Stimulated activated CD8-positive, alpha-beta memory T cell treated with anti-CD3 and anti-CD28 coated beads, Interleukin-12 subunit alpha, Interleukin-12 subunit beta, amount 100 ng/mL, for 24 hours (primary cell): ENCODE data around the gene UBE2E1.
"Not testable (repeated sequence)": the region's sequence is repeated elsewhere in the genome, so short reads cannot be mapped to it uniquely, and the experiment has no call there.

Experiments used
- DNase-seq: peaks from one replicate; pipeline ENCODE4 v3.0.0-alpha.2; 2020; ENCODE audit errors: extremely low read depth

The UBE2E1 gene

GRCh38 chr3:23880703-23881339, 75.1 kb downstream of the UBE2E1 start:
- DNase-seq: no peak

GRCh38 chr3:23881993-23882392, 76.2 kb downstream of the UBE2E1 start:
- DNase-seq: not testable (repeated sequence)

DNA sequence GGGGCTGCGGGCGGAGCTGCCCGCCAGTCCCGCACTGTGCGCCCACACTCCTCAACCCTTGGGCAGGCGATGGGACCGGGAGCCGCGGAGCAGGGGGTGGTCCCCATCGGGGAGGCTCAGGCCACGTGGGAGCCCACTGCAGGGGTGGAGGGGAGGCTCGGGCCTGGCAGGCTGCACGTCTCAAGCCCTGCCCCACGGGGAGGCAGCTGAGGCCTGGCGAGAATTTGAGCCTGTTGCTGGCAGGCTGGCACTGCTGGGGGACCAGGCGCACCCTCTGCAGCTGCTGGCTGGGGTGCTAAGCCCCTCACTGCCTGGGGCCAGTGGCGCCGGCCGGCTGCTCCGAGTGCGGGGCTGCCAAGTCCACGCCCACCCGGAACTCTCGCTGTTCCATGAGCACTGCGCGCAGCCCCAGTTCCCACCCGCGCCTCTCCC, 76.7 kb downstream of the UBE2E1 start:
- no peak for DNase-seq

- no peak for DNase-seq
Observed at GRCh38 chr3:23884481-23884880, 78.7 kb downstream of the UBE2E1 start.

GRCh38 chr3:23885210-23885609, 79.5 kb downstream of the UBE2E1 start:
- DNase-seq: no peak

DNA sequence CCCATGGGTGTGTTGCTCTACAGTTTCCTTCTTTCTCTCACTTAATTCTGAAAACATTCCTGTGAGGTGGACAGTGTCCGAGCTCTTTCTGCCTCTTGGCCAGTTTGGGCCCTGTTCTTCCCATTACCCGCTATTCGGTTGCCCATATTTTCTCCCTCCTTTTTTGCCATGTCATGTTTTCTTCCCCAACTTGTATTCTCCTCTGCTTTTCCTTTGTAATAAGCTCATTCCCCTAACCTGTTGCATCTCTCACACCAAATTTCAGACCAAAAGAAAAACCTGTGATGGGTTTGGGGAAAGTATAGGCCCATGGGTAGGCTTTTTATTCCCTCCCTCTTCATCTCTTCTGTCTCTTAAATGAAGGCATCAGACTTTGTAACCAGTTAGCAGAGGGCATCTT, 80.6 kb downstream of the UBE2E1 start:
- no peak for DNase-seq

GRCh38 chr3:23888617-23889228, 83.0 kb downstream of the UBE2E1 start:
- no peak for DNase-seq

GRCh38 chr3:23889386-23889785, 83.6 kb downstream of the UBE2E1 start:
- DNase-seq: no peak

- no peak for DNase-seq
Observed at GRCh38 chr3:23889950-23890349, 84.2 kb downstream of the UBE2E1 start.

GRCh38 chr3:23894254-23895061, 88.7 kb downstream of the UBE2E1 start:
- DNase-seq: no peak

DNA sequence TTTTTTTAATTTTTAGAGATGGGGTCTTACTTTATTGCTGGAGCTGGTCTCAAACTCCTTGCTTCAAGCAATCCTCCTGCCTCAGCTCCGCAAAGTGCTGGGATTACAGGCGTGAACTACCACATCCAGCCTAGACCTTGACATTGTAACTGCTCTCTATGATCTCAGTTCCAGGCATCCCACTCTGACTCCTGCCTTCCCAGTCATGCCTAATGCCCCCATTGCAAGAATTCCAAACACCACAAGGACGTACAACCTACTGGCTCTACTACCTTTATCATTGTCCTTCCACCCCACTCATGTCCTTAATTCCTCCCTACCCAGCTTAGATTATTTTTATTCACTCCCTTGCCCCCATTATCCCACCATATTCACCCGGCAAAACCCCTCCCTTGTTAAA, 89.4 kb downstream of the UBE2E1 start:
- DNase-seq: no peak

DNA sequence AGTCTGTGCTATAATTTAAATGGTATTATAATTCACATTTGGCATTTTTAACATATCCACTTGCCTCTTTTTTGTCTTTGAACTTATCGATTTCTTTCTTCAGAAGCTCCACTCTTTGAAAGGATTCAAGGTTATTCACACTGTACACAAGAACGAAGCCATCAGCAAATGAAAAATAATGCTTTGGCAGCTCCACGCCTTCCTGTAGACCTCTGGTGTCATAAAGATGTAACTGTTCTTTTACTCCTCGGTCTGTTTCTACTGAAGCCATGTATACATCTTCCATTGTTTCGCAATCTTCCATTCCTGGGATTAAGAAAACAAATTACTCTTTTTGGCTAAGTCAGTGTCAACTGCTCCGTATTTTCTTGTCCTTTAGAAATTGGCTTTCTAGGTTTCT, 95.0 kb downstream of the UBE2E1 start:
- DNase-seq: no peak

GRCh38 chr3:23904545-23904944, 98.8 kb downstream of the UBE2E1 start:
- no peak for DNase-seq

DNA sequence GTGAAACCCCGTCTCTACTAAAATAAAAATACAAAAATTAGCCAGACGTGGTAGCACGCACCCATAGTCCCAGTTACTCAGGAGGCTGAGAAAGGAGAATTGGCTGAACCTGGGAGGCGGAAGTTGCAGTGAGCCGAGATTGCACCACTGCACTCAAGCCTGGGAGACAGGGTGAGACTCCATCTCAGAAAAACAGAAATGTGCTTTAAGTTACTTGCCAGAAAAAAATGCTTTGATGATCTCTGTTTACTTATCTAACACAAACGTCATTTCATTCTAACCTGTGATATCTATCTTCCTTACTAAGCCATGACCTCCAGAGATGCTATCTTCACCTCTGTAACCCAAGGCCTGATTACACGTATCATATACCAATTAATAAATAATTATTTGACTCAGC, 103.6 kb downstream of the UBE2E1 start:
- DNase-seq: no peak

GRCh38 chr3:23911397-23911796, 105.6 kb downstream of the UBE2E1 start:
- DNase-seq: no peak

DNA sequence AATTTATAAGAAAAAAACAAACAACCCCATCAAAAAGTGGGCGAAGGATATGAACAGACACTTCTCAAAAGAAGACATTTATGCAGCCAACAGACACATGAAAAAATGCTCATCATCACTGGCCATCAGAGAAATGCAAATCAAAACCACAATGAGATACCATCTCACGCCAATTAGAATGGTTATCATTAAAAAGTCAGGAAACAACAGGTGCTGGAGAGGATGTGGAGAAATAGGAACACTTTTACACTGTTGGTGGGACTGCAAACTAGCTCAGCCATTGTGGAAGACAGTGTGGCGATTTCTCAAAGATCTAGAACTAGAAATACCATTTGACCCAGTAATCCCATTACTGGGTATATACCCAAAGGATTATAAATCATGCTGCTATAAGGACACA, 106.6 kb downstream of the UBE2E1 start:
- not testable (repeated sequence) for DNase-seq

DNA sequence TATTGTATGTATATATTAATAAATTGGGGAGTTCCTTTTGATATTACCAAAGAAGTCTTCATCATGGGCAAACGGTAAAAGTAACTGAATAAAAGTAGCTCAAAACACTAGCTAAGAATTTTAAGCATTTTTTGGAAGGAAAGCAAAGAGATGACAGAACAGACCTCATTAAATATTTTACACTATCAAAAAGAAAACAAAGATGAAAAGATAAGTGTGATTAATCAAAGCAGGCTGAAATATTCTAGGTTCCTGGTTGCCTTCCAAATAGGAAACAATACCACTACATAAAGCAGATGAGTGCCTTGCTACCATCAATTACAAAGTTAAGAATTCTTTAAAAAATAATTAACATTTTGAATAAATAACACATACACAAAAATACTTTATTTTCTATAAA, 107.4 kb downstream of the UBE2E1 start:
- no peak for DNase-seq

GRCh38 chr3:23913873-23914743, 108.4 kb downstream of the UBE2E1 start:
- DNase-seq: no peak

DNA sequence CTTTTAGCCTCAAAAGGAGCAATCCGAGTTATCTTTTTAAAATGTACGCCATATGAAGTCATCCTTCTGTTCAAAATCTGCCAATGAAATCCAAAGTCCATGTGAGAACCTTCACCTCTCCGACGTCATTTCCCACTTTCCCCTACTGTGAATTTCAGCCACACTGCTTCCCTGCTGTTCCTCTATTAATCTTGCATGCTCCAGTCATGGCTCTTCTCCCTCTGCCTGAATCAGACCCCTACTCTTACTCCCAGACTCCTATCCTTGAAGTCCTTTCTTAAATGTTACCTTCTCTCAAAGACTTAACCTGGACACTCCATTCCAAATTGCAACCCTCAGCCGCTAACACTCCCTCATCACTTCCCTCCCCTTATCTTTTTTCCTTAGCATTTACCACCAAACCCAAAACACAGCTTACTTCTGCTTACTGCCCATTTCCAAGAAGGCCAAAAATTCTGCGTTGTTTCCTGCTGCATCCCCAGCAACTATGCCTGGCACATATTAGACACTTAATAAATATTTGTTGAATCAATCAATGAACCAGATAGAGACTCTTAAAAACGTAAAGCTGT, 109.9 kb downstream of the UBE2E1 start:
- no peak for DNase-seq

GRCh38 chr3:23916152-23916885, 110.6 kb downstream of the UBE2E1 start:
- no peak for DNase-seq
